ENCODE measurements around the gene INPP4A. TPM values are rescaled to one million over a fixed set of nuclear protein-coding genes. Genes with fewer than 3 reads are reported as not detected.

The INPP4A gene
- total RNA-seq, 1 experiment from 2014 or later = 23.4 TPM

DNA sequence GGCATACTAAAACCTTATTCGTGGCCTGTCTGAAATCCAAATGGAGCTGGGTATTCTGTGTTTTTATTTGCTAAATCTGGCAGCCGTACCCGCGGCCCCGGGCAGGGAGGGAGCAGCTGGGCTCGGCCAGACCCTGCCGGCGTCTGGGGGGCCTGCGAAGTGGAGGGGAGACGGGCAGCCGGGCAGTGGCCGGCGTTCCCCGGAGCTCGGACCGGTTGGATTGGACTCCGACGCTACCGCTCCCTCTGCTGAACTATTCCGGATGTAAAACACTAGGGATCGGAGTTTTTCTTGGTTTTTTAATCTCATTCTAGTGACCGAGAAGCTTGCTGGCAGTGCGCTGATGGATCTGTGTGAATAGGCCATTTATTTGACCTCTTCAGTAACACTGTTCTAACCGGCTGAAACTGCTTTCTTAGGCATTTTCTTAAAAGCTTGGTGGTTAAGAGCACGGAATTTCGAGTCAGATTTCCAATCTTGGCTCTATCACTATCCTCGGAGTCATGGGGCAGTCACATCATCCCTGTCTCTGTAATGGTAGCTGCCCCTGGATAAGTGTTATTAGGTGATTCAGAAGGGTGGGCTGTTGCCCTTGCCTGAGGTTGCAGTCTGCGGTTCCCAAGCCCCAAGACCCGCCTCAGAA, 164.4 kb downstream of the INPP4A start:
- H3F3A ChIP-seq (ENCODE audit: low read length, unreplicated experiment) = no peaks in the 10 kb centered on the region
- ChIA-PET POLR2A (ENCODE audit: unreplicated experiment) (interaction anchor here (0.6 kb wide), 4 partner anchors 10 to 1000 kb away, joined by 3 to 32 read pairs (median 3); no protein-coding TSS in a partner anchor), CTCF (no interaction called here)
- ATAC-seq (peak; percentile 43), DNase-seq (peak; percentile 39)
- BruUV-seq (replicated peaks) = TSS peak; percentile 53
- peak overlapping the region; percentile 96 for H3K9ac ChIP-seq (ENCODE audit: low read length)
- intact Hi-C loops (cut with micrococcal nuclease) = loop anchor here (10.0 kb wide), 1 partner anchor 164 kb away; the partner anchor contains the start of gene INPP4A
- H2AFZ ChIP-seq (ENCODE audit: low read length) = peak overlapping the region; percentile 89
- no peaks in the 10 kb centered on the region for H4K20me1 ChIP-seq (ENCODE audit: low read length)
- H3K79me2 ChIP-seq (ENCODE audit: low read length) = peaks cover 69% of the 10 kb centered on the region
- H3K4me3 ChIP-seq (ENCODE audit: low read length) = peak overlapping the region; percentile 80
- H3K9me2 ChIP-seq (replicated peaks; ENCODE audit: low read length) = no peaks in the 10 kb centered on the region
- TF ChIP-seq EZH2phosphoT487 (IDR thresholded peaks at IDR 0.05; ENCODE audit: borderline replicate concordance, low read length) (no peak), EZH2 (IDR thresholded peaks at IDR 0.05; ENCODE audit: low read length, unreplicated experiment) (no peak)
- TF ChIP-seq, protein P1, sequence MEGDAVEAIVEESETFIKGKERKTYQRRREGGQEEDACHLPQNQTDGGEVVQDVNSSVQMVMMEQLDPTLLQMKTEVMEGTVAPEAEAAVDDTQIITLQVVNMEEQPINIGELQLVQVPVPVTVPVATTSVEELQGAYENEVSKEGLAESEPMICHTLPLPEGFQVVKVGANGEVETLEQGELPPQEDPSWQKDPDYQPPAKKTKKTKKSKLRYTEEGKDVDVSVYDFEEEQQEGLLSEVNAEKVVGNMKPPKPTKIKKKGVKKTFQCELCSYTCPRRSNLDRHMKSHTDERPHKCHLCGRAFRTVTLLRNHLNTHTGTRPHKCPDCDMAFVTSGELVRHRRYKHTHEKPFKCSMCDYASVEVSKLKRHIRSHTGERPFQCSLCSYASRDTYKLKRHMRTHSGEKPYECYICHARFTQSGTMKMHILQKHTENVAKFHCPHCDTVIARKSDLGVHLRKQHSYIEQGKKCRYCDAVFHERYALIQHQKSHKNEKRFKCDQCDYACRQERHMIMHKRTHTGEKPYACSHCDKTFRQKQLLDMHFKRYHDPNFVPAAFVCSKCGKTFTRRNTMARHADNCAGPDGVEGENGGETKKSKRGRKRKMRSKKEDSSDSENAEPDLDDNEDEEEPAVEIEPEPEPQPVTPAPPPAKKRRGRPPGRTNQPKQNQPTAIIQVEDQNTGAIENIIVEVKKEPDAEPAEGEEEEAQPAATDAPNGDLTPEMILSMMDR (conservative IDR thresholded peaks at IDR 0.05; ENCODE audit: low read depth, low read length) = no peak
- H3K36me3 ChIP-seq (ENCODE audit: low read depth, low read length) = peaks cover 15% of the 10 kb centered on the region; the same call in 1 of the 2 replicates
- no peaks in the 10 kb centered on the region for H3K27me3 ChIP-seq (ENCODE audit: low read length)
- peaks cover 34% of the 10 kb centered on the region for H3K4me1 ChIP-seq (ENCODE audit: insufficient read depth, low read length)
- peak overlapping the region; percentile 93 for H3K4me2 ChIP-seq (ENCODE audit: low read length)
- peak overlapping the region; percentile 63 for H3K27ac ChIP-seq (ENCODE audit: low read length)
- no peaks in the 10 kb centered on the region for H3K9me3 ChIP-seq (ENCODE audit: low read length)

DNA sequence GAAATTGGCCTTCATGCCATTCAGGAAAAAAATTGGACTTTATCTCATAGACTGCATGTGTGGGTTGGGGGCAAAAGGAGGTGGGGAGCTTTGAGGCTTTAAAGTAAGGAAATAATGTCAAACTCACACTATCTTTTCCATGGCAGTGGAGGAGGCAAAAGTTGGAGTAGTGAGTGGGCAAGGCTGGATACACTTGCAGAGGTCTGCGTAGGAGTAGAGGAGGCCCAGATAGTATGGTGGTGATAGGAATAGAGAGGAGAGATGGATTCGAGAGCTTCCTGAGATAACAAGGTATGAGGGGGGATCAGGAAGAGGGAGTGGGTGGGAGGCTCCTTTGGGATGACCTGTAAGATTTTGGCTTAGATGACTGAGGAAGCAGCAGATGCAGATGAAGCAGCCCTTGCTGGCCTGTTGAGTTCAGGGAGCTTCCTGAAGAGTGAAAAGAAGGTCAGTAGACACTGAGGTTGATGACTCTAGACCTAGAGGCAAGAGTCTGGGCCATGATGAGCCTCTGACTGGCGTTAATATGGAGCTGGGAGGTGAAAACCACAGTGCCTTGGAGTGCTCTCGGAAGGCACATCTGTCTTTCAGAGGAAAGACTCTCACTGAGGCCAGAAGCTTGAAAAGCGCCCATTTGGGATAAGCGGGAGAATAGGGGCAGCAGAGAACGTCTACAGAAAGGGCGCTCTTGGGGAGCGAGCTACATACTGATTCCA, 169.5 kb downstream of the INPP4A start:
- Histone ChIP-seq H3K79me2 (ENCODE audit: low read length) (peaks cover 25% of the 10 kb centered on the region), H3K9me2 (replicated peaks; ENCODE audit: low read length) (no peaks in the 10 kb centered on the region), H3K9me3 (ENCODE audit: low read length) (no peaks in the 10 kb centered on the region), H2AFZ (ENCODE audit: low read length) (no peak overlapping the region), H3K4me2 (ENCODE audit: low read length) (no peak overlapping the region), H4K20me1 (ENCODE audit: low read length) (no peaks in the 10 kb centered on the region), H3K27me3 (ENCODE audit: low read length) (no peaks in the 10 kb centered on the region), H3K4me3 (ENCODE audit: low read length) (no peak overlapping the region), H3F3A (ENCODE audit: low read length, unreplicated experiment) (no peaks in the 10 kb centered on the region), H3K4me1 (ENCODE audit: insufficient read depth, low read length) (peaks cover 21% of the 10 kb centered on the region), H3K9ac (ENCODE audit: low read length) (no peak overlapping the region), H3K36me3 (ENCODE audit: low read depth, low read length) (peaks cover 33% of the 10 kb centered on the region), H3K27ac (ENCODE audit: low read length) (no peak overlapping the region)
- POLR2A ChIA-PET (ENCODE audit: unreplicated experiment) = no interaction called here
- DNase-seq = no peak
- intact Hi-C loops (cut with micrococcal nuclease) = no loop called here
- BruUV-seq (replicated peaks) = no TSS peak
- ATAC-seq = no peak
- TF ChIP-seq, protein P1 (conservative IDR thresholded peaks at IDR 0.05; ENCODE audit: low read depth, low read length) = no peak
- TF ChIP-seq EZH2 (IDR thresholded peaks at IDR 0.05; ENCODE audit: low read length, unreplicated experiment) (no peak), EZH2phosphoT487 (IDR thresholded peaks at IDR 0.05; ENCODE audit: borderline replicate concordance, low read length) (no peak)
- CTCF ChIA-PET = no interaction called here

- no peak for DNase-seq
- peaks cover 12% of the 10 kb centered on the region for H3K79me2 ChIP-seq (ENCODE audit: low read length)
- no peaks in the 10 kb centered on the region for H3K27me3 ChIP-seq (ENCODE audit: low read length)
- TF ChIP-seq EZH2 (IDR thresholded peaks at IDR 0.05; ENCODE audit: low read length, unreplicated experiment) (no peak), EZH2phosphoT487 (IDR thresholded peaks at IDR 0.05; ENCODE audit: borderline replicate concordance, low read length) (no peak)
- TF ChIP-seq, protein P1 (conservative IDR thresholded peaks at IDR 0.05; ENCODE audit: low read depth, low read length) = peak; percentile 29; the same call in 1 of the 2 replicates
- ATAC-seq = no peak
- POLR2A ChIA-PET (ENCODE audit: unreplicated experiment) = no interaction called here
- peaks cover 33% of the 10 kb centered on the region for H3K36me3 ChIP-seq (ENCODE audit: low read depth, low read length)
- no peak overlapping the region for H3K4me3 ChIP-seq (ENCODE audit: low read length)
- H3K9me3 ChIP-seq (ENCODE audit: low read length) = no peaks in the 10 kb centered on the region
- H2AFZ ChIP-seq (ENCODE audit: low read length) = no peak overlapping the region
- no TSS peak for BruUV-seq (replicated peaks)
- no peak overlapping the region for H3K4me2 ChIP-seq (ENCODE audit: low read length)
- CTCF ChIA-PET = no interaction called here
- no peaks in the 10 kb centered on the region for H4K20me1 ChIP-seq (ENCODE audit: low read length)
- H3F3A ChIP-seq (ENCODE audit: low read length, unreplicated experiment) = no peaks in the 10 kb centered on the region
- intact Hi-C loops (cut with micrococcal nuclease) = no loop called here
- no peaks in the 10 kb centered on the region for H3K9me2 ChIP-seq (replicated peaks; ENCODE audit: low read length)
- peaks cover 10% of the 10 kb centered on the region for H3K4me1 ChIP-seq (ENCODE audit: insufficient read depth, low read length)
- H3K9ac ChIP-seq (ENCODE audit: low read length) = no peak overlapping the region
- H3K27ac ChIP-seq (ENCODE audit: low read length) = no peak overlapping the region
These were observed 170.8 kb downstream of the INPP4A start for GRCh38 chr2:98615481-98615880.

All from PC-3 (cell line).